Parathyroid adenoma (tissue), 2 donors: ENCODE data around the gene DNAH8.

Experiments used
- H2AFZ ChIP-seq: fragments of 300-600 bp; sonication (generic); one replicate; pipeline ENCODE4 v1.7.0; 2017; ENCODE audit warnings: antibody characterized with exemption, mild to moderate bottlenecking
- H3K27ac ChIP-seq: fragments of 300-600 bp; sonication (generic); one replicate; pipeline ENCODE4 v1.7.0; 2017
- H3K27me3 ChIP-seq: fragments of 300-600 bp; sonication (generic); one replicate; pipeline ENCODE4 v1.7.0; 2017; ENCODE audit warnings: low read length; ENCODE audit not compliant: control insufficient read depth, insufficient read depth
- H3K36me3 ChIP-seq: fragments of 300-600 bp; sonication (generic); one replicate; pipeline ENCODE4 v1.7.0; 2017; ENCODE audit warnings: low read length; ENCODE audit not compliant: control insufficient read depth, insufficient read depth
- H3K4me1 ChIP-seq: fragments of 300-600 bp; sonication (generic); one replicate; pipeline ENCODE4 v1.7.0; 2017; ENCODE audit warnings: control low read depth
- H3K4me2 ChIP-seq: fragments of 300-600 bp; sonication (generic); one replicate; pipeline ENCODE4 v1.7.0; 2017; ENCODE audit warnings: low read length
- H3K4me3 ChIP-seq: fragments of 300-600 bp; sonication (generic); one replicate; pipeline ENCODE4 v1.7.0; 2017; ENCODE audit warnings: low read depth, low read length
- H3K79me2 ChIP-seq: fragments of 300-600 bp; sonication (generic); one replicate; pipeline ENCODE4 v1.7.0; 2017; ENCODE audit warnings: control low read depth
- H3K9ac ChIP-seq: fragments of 300-600 bp; sonication (generic); one replicate; pipeline ENCODE4 v1.7.0; 2017; ENCODE audit warnings: mild to moderate bottlenecking
- H3K9me3 ChIP-seq: fragments of 300-600 bp; sonication (generic); one replicate; pipeline ENCODE4 v1.7.0; 2017; ENCODE audit warnings: low read length; ENCODE audit not compliant: control insufficient read depth
- CTCF ChIP-seq: fragments of 300-600 bp; sonication (generic); IDR thresholded peaks from one replicate; pipeline ENCODE4 v1.7.0; 2017; ENCODE audit warnings: antibody characterized with exemption, mild to moderate bottlenecking
- donor health status: primary hyperparathyroidism.

DNAH8 gene

GRCh38 chr6:38846361-38846760, 131.2 kb downstream of the DNAH8 start:
- Histone ChIP-seq H3K9me3 (no peaks in the 10 kb centered on the region), H2AFZ (no peak overlapping the region), H3K36me3 (no peaks in the 10 kb centered on the region), H3K4me2 (no peak overlapping the region), H3K4me1 (no peaks in the 10 kb centered on the region), H3K27ac (no peak overlapping the region), H3K27me3 (no peaks in the 10 kb centered on the region), H3K9ac (no peak overlapping the region), H3K4me3 (no peak overlapping the region), H3K79me2 (no peaks in the 10 kb centered on the region)
- no peak for TF ChIP-seq CTCF

GRCh38 chr6:38846844-38847243, 131.7 kb downstream of the DNAH8 start:
- Histone ChIP-seq H3K27ac (no peak overlapping the region), H3K27me3 (no peaks in the 10 kb centered on the region), H3K9me3 (no peaks in the 10 kb centered on the region), H3K4me3 (no peak overlapping the region), H3K4me1 (no peaks in the 10 kb centered on the region), H3K4me2 (no peak overlapping the region), H2AFZ (no peak overlapping the region), H3K79me2 (no peaks in the 10 kb centered on the region), H3K9ac (no peak overlapping the region), H3K36me3 (no peaks in the 10 kb centered on the region)
- TF ChIP-seq CTCF: no peak

GRCh38 chr6:38847497-38847896, 132.4 kb downstream of the DNAH8 start:
- Histone ChIP-seq H3K9me3 (no peaks in the 10 kb centered on the region), H3K4me1 (no peaks in the 10 kb centered on the region), H3K36me3 (no peaks in the 10 kb centered on the region), H3K27me3 (no peaks in the 10 kb centered on the region), H3K9ac (no peak overlapping the region), H3K79me2 (no peaks in the 10 kb centered on the region), H3K4me3 (no peak overlapping the region), H3K27ac (no peak overlapping the region), H2AFZ (no peak overlapping the region), H3K4me2 (no peak overlapping the region)
- no peak for TF ChIP-seq CTCF

- no peak overlapping the region for H3K27ac ChIP-seq
- no peak overlapping the region for H3K4me2 ChIP-seq
- TF ChIP-seq CTCF: no peak
- no peaks in the 10 kb centered on the region for H3K4me1 ChIP-seq
- H3K9ac ChIP-seq: no peak overlapping the region
- H2AFZ ChIP-seq: no peak overlapping the region
- H3K79me2 ChIP-seq: no peaks in the 10 kb centered on the region
- no peaks in the 10 kb centered on the region for H3K27me3 ChIP-seq
- no peak overlapping the region for H3K4me3 ChIP-seq
- no peaks in the 10 kb centered on the region for H3K36me3 ChIP-seq
- H3K9me3 ChIP-seq: no peaks in the 10 kb centered on the region
Measured at GRCh38 chr6:38848760-38849159, 133.6 kb downstream of the DNAH8 start.

GRCh38 chr6:38852215-38852614, 137.1 kb downstream of the DNAH8 start:
- TF ChIP-seq CTCF: no peak
- Histone ChIP-seq H3K27ac (no peak overlapping the region), H3K36me3 (no peaks in the 10 kb centered on the region), H2AFZ (no peak overlapping the region), H3K9ac (no peak overlapping the region), H3K27me3 (no peaks in the 10 kb centered on the region), H3K4me2 (no peak overlapping the region), H3K79me2 (no peaks in the 10 kb centered on the region), H3K4me3 (no peak overlapping the region), H3K4me1 (no peaks in the 10 kb centered on the region), H3K9me3 (no peaks in the 10 kb centered on the region)
